ENCODE results near the gene KIAA1143. TPM values are rescaled to one million over a fixed set of nuclear protein-coding genes. Genes with fewer than 3 reads are reported as not detected.

Gene KIAA1143
- total RNA-seq, 1 donor from 2014 or later, result 35.4 TPM

DNA sequence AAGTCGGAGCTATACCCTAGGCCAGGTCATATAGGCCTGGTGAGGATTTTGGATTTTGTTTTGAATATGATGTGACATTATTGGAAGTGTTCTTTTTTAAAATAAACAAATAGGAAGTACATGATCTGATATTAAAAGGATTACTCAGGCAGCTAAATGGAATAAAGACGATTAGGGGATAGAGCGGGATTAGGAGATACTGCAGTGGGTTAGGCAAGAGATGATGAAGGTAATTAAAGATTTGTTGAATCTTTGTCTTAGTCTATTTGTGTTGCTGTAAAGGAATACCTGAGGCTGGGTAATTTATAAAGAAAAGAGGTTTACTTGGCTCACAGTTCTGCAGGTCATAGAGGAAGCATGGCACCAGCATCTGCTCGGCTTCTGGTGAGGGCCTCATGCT lies 21.5 kb upstream of the KIAA1143 start:
- CTCF ChIA-PET, result no interaction called here
- DNase-seq (no peak), ATAC-seq (ENCODE audit: low read depth) (no peak)
- Mint-ChIP-seq H3K36me3 (ENCODE audit: low read depth) (no peaks in the 10 kb centered on the region), H3K4me1 (no peaks in the 10 kb centered on the region), H3K27ac (no peak overlapping the region), H3K27me3 (no peaks in the 10 kb centered on the region), H3K9me3 (no peaks in the 10 kb centered on the region), H3K4me3 (no peak overlapping the region)
- POLR2A ChIA-PET, result no interaction called here
- TF ChIP-seq, protein P1, sequence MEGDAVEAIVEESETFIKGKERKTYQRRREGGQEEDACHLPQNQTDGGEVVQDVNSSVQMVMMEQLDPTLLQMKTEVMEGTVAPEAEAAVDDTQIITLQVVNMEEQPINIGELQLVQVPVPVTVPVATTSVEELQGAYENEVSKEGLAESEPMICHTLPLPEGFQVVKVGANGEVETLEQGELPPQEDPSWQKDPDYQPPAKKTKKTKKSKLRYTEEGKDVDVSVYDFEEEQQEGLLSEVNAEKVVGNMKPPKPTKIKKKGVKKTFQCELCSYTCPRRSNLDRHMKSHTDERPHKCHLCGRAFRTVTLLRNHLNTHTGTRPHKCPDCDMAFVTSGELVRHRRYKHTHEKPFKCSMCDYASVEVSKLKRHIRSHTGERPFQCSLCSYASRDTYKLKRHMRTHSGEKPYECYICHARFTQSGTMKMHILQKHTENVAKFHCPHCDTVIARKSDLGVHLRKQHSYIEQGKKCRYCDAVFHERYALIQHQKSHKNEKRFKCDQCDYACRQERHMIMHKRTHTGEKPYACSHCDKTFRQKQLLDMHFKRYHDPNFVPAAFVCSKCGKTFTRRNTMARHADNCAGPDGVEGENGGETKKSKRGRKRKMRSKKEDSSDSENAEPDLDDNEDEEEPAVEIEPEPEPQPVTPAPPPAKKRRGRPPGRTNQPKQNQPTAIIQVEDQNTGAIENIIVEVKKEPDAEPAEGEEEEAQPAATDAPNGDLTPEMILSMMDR (IDR thresholded peaks at IDR 0.05), result no peak
- intact Hi-C loops (cut with micrococcal nuclease), result no loop called here

DNA sequence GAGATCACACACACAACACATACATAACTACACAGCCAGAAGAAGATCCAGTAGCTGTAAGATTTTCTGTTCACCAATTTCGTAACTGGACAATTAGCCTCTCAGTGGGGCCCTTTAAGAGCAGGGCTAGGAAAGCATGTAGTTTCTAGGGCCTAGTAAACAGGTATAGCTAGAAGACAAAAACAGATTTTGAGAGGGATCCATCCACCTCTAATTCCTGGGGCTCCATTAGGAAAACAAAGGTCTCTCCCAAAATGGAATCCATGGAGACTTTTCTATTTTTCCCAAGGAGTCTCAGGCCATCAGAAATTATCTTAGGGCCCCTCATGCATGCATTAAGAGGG lies 10.7 kb upstream of the KIAA1143 start:
- ChIA-PET POLR2A (no interaction called here), CTCF (no interaction called here)
- Mint-ChIP-seq H3K9me3 (peaks cover 12% of the 10 kb centered on the region), H3K4me1 (no peaks in the 10 kb centered on the region), H3K36me3 (ENCODE audit: low read depth) (peaks cover 14% of the 10 kb centered on the region), H3K27me3 (no peaks in the 10 kb centered on the region), H3K4me3 (no peak overlapping the region), H3K27ac (no peak overlapping the region)
- no peak for ATAC-seq (ENCODE audit: low read depth)
- DNase-seq, result no peak
- intact Hi-C loops (cut with micrococcal nuclease), result no loop called here
- TF ChIP-seq, protein P1 (IDR thresholded peaks at IDR 0.05), result no peak

DNA sequence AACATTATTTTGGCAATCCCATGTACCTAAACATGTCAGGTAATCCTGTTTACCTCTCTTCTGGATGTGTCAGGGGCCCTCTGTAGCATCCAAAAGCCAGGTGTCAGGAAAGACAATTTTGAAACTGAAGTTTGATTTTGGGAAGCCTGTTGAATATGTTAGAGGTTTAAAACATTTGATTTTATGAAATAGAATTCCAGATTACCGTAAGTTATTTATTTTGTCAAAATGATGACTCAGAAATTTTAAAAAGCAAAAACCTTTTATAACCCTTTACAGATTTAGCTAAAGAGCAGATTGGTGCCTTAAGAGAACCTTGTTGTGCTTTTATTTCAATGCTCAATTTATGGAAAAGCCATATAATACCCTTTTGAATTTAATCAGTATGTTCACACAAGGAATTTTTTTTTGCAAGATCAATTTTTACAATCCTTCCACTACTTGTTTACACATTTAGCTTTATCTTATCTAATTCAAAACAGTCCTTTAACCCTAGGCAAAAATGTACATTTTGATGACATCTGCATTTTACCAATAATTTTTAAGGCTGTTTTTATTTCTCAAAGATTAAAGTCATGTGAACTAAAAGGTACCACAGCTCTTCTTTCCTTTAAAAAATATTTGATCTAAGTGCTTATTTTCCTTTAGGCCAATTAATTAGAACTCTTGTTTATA lies 10.1 kb upstream of the KIAA1143 start:
- POLR2A ChIA-PET, result no interaction called here
- Mint-ChIP-seq H3K9me3 (peaks cover 12% of the 10 kb centered on the region), H3K27ac (no peak overlapping the region), H3K27me3 (no peaks in the 10 kb centered on the region), H3K4me1 (no peaks in the 10 kb centered on the region), H3K4me3 (no peak overlapping the region), H3K36me3 (ENCODE audit: low read depth) (peaks cover 14% of the 10 kb centered on the region)
- CTCF ChIA-PET, result no interaction called here
- intact Hi-C loops (cut with micrococcal nuclease), result no loop called here
- DNase-seq, result no peak
- TF ChIP-seq, protein P1 (IDR thresholded peaks at IDR 0.05), result no peak
- ATAC-seq (ENCODE audit: low read depth), result no peak

DNA sequence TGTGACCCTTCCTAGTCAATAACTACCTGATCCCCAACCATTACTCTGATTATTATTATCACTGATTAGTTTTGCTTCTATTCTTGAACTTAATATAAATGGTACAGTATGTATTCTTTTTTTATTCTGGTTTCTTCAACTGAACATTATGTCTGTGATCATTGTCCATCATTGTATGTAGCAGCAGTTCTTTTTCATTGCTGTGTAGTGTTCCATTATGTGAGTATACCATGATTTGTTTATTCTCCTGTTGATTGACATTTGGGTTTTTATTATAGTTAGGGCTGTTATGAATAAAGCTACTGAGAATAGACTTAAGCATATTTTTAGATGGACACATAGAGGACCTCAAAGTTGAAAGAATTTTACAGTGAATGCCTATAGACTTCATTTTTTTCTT lies 2.8 kb upstream of the KIAA1143 start:
- intact Hi-C loops (cut with micrococcal nuclease), result loop anchor here (5.0 kb wide), 3 partner anchors 207 to 1477 kb away; partner anchors contain the start of genes SNRK, ZKSCAN7 and ZNF445
- peaks cover 19% of the 10 kb centered on the region for H3K4me1 Mint-ChIP-seq
- no peaks in the 10 kb centered on the region for H3K9me3 Mint-ChIP-seq

DNA sequence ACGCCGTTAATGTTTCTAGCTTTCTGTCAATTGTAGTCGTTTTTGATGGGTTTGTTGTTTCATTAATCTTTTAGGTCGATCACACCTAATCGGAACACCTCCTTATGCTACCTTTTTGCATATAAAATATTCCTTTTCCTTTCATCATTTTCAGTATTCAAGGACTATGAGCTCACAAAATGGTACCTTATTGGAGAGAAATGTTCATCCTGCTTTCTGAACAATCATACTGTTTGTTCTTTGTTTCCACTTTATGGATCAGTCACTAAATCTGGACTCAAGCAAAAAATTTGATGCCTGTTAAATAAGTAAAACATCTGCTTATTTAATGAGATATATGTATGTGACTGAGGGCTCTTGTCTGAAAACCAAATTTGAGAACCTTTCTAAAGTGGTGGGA lies 1.3 kb upstream of the KIAA1143 start:
- DNase-seq (no peak), ATAC-seq (ENCODE audit: low read depth) (no peak)
- Mint-ChIP-seq H3K4me1 (peaks cover 19% of the 10 kb centered on the region), H3K27ac (no peak overlapping the region), H3K27me3 (no peaks in the 10 kb centered on the region), H3K4me3 (peak overlapping the region; percentile 89), H3K36me3 (ENCODE audit: low read depth) (peaks cover 19% of the 10 kb centered on the region), H3K9me3 (no peaks in the 10 kb centered on the region)
- ChIA-PET POLR2A (interaction anchor here (1.8 to 2.0 kb wide), 2 partner anchors 50 to 425 kb away, joined by 9 to 14 read pairs; partner anchors contain the start of genes TCAIM and ZNF502), CTCF (no interaction called here)
- intact Hi-C loops (cut with micrococcal nuclease), result loop anchor here (5.0 kb wide), 3 partner anchors 205 to 1475 kb away; partner anchors contain the start of genes SNRK, ZKSCAN7 and ZNF445
- TF ChIP-seq, protein P1 (IDR thresholded peaks at IDR 0.05), result no peak

More for the DNA sequence above, 2.8 kb upstream of the KIAA1143 start:
- peaks cover 5% of the 10 kb centered on the region for H3K36me3 Mint-ChIP-seq (ENCODE audit: low read depth)
- DNase-seq (no peak), ATAC-seq (ENCODE audit: low read depth) (no peak)
- H3K27me3 Mint-ChIP-seq, result no peaks in the 10 kb centered on the region
- ChIA-PET CTCF (no interaction called here), POLR2A (no interaction called here)
- no peak overlapping the region for H3K4me3 Mint-ChIP-seq
- H3K27ac Mint-ChIP-seq, result no peak overlapping the region
- TF ChIP-seq, protein P1 (IDR thresholded peaks at IDR 0.05), result no peak

Measured in activated B cell treated with CpG ODN at 0.5 μM for 24 hours (primary cell).